GM21528 (cell line): Measurements from ENCODE around the gene PRG3.
A peak's percentile ranks its signal among the peaks of the same experiment; 100 is the strongest.

Source experiments
- ATAC-seq: cut with Tn5 transposase; IDR thresholded peaks from one replicate; pipeline ENCODE4 v1.9.1; 2021; ENCODE audit warnings: mild to moderate bottlenecking, moderate library complexity; ENCODE audit not compliant: unreplicated experiment, low FRiP score

PRG3 gene, protein sequence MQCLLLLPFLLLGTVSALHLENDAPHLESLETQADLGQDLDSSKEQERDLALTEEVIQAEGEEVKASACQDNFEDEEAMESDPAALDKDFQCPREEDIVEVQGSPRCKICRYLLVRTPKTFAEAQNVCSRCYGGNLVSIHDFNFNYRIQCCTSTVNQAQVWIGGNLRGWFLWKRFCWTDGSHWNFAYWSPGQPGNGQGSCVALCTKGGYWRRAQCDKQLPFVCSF

DNA sequence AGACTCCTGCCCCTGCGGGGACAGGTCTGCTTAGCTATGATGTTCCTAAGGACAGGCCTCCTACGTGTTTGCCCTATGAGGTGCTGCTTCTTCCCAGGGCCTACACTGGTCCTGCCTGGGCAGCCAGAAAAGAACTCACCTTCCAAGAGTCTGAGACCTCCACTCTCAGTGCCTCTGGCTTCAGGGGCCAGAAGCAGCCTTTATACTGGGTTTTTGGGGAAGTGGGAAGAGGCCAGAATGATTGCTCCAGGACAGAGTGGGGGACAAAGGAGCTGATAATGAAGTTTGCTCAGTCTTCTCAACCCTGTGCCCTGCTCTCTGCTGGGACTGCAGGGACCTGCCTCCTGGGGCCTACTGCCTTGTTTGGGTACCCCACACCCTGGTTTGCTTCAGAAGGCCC lies at the start of gene PRG3:
Gene PRG3 (minus strand): TSS at position 176 of the 400 bp plus-strand sequence. CDS start 442 bp downstream, outside the sequence.
- no peak for ATAC-seq

DNA sequence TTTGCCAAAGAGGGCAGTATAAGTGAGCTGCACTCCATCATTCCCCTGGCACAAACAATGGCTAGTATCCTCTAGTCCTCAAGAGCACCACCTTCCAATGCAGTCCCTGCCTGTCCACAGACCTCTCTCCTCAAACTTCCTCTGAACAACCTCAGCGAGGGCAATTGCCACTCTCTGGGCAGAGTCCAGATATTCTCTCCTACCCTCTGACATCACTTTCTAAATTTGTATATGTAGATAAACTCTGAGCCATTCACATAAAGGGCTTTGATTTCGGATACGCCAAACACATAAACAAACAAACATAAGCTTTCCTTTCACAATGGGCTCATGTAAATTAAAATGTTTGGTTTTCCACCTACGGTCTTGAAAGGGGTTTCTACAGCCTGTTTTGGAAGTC lies 49.0 kb upstream of the PRG3 start:
- no peak for ATAC-seq

DNA sequence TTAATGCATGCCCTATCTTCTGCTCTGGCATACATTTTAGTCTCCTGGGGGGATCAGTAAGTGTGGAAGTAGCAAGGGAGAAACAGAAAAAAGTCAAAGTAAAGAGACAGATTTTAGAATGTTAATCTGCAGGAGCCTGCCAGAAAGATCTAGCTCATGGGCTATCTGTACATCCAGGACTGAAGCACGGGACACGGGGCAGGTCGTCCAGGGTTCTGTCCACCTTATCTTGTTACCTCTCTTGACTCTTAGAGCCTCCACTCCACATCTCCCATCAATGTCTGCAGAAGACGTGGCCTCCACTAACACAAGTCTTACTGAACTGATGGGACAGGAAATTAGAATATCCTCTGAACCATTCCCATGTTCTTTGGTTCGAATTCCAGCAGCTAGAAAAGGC lies 47.7 kb upstream of the PRG3 start:
- no peak for ATAC-seq

DNA sequence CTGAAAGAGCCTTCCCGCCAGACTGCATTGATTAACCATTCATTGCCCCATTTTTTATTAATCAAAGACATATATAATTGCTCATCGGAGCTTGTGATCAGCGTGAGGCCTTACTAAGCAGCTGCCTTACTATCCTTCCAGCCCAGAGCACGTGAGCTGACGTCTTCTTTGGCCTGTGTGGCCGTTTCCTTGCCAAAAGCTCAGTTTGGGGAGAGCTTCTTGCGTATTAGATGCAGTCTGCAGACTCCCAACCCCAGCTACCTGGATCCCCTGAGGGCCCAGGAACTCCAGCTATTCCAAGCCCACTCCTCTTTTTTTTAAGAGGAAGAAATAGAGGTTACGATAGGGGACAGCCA lies 46.8 kb upstream of the PRG3 start:
- ATAC-seq: no peak

DNA sequence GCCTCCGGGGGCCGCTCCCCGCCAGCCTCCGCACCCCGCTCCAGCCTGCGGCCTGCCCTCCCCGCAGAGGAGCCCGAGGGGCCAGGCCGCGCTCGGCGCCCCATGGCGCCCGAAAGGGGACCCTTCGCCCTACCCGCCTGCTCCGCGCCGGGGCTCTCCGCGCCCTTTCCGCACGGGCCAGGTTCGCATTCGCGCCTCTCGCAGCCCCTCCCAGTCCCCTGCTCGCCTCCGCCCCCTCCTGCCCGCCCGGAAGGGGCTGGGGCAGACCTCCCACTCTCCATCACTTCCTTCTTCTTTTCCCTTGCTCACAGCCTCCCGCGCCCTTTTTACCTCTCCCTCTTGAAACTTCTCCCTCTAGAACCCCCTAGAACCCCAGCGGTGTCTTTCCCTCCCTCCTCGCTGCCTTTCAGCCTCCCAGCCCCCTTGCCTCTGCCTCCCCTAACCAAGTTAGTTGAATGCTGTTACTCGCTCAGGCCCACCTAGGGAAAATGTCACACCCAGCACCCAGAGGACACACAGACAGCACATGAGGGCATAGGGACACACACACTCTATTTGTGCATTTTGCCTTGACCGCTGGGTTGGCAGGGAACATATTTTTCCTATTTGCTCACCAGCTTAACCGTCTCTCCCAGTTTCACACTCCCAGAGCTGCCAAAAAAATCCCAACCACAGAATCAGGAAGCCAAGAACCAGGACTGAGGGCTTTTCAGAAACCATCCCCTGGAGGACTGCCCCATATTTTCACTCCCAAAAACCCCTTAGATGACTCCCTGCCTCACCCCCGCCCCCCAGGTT lies 46.2 kb upstream of the PRG3 start, which contains the start of gene SLC43A3:
Gene SLC43A3 (minus strand): TSS at position 193 of the 798 bp plus-strand sequence. CDS start 949 bp downstream, outside the sequence.
- ATAC-seq: peak; percentile 59

DNA sequence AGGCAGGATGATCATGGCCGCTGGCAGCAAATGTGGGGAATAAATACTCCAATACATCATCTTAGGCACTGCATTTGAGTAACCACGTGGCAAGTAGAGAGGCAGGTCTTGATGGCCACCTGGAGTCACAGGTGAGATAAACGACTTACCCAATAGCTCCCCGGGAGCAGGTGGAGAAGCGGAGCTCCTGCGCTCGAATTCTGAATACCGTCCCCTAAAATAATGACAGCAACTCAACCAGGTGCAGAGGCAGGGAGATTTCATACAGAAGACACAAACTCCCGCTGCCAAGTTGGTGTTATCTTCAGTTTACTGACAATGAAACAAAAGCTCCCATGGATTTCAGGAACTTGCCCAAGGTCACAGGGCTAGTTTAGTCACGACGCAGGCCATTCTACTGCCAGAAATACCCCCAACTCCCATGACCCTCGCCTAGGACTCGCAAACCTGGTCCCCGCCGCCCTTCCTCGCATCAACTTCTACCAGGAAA lies 45.5 kb upstream of the PRG3 start:
- peak; percentile 5 for ATAC-seq

DNA sequence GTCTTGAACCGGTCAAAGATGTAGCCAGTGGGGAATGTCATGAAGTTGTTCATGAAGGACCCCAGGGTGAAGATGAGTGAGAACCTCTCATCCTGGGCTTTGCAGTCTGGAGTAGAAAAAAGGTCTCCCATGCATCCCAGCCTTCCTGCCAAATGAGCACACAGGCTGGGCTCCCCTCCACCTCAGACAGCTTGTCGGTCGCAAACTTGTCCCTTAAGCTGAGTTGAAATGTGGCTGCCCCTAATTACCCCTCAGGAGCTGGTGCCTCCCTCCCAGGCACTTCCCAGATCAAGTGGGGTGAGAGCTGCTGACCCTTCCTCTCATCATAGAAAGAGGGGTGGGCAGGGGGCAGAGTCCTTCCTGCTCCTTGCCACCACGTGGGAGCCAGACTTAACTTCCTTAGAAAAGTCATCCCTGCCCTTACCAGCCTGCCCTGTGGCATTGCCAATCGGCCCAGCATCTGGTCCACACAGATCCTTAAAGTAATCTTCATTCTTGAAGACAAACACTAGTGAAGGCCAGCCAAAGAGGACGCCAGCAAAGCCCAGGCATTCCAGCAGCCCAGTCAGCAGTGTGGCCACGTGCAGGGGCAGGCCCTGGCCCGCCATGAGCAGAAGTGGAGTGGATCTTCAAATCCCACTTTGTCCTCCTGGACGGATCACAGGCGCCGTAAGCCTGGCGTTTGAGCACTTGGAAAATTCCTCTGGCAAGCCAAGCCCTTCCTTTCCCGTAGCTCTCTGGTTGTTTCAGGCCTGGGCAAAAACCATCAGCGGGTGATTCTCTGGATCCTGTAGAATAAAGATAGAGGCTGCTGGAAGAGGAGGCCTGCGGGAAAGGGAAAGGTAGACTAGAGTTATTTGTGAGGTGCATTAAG lies 44.9 kb upstream of the PRG3 start:
- no peak for ATAC-seq

DNA sequence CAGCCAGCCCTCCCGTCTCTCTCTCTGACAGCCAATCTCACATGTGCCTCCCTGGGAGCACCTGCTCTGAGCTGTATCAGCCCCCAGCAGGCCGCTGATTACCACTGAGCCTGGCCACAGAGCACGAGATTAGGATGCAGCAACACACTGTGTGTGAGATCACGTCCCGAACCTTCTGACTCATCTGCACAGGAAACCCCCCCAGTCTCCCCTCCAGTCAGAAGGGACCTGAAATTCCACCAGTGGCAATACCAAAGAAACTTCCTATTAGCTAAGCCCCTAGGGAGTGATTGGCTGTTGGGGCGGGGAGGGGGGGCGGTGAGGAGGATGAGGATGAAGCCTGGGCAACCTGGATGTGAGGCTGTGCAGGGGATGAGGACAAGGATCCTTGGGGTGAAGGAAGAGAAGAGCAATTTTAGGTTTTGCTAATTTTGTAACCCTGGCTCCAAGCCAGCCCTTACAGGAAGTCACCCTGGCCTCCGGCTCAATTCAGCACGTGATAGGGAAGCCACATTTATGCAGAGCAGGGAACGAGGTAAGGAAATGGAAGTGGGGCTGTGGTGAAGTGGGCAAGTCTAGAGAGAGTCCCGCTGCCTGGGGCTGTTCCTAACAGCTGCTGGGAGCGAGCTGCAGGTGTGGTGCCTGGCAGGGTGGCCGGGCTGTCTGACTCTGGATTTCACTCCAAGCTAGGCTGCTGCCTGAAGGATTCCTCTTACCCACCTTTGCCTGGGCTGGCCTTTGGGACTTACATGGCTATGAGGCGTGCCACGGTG lies 44.0 kb upstream of the PRG3 start:
- peak; percentile 90 for ATAC-seq

DNA sequence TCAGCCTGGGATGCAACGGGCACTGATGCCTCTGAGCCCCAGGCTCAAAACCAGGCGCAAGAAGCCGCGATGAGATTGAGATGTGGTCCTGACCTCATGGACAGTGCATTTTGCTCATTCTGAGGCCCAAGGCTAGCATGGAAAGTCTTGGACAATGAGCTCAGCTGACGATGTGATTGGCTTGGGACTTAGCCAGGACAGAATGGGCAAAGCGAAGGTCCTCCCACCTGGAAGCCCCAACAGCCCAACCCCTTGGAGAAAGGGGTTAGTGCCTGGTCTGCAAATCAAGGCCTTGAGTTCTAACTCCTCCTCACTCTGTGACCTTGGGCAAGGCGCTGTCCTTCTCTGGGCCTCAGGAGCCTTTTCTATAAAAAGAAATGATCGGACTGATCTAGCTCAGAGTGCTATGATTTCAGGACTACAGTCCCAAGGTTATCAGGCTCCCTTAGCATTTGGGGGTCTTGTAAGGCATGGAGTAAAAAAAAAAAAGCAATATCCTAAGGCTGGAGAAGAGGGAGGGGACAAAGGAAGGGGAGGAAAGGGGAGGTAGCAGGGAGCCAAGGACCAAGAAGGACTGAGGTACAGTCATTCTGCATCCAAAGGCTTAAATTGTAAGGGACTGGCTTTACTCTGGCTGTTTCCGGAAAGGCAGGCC lies 43.3 kb upstream of the PRG3 start:
- ATAC-seq: no peak

DNA sequence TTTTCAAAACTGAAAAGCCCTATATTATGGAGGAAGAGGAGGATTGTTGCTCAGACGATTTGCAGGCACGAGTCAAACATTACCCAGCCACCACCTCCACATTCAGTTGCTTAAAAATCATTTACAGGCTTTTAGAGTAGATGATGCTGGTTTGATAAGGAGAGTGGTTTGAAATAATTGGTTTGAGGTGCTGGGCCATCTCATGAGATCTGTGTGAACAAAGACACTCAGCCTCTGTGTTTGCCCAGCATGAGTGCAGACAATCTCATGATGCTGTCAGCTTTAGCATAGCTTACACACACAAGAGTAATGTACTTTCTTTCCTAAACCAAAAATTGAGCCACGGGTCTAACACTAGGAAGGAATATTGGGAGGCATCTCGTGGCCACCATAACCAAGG lies 41.7 kb upstream of the PRG3 start:
- no peak for ATAC-seq

DNA sequence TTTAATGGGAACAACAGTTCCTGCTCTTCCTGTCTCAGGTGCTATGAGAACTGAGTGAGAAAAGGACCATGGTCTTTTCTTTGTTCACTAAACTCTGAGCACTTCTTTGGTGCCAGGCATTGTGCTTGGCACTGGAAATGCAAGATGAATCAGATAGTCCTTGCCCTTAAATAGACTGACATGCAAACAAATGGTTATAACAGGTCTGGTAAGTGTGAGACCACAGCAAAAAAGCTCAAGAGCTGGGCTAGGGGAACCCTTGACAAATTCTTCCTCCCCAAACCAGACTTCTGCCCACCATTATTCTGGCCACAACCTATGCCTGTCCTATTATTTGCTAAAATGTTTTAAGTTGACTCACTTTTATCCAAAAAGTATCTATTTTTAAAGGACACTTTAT lies 40.9 kb upstream of the PRG3 start:
- ATAC-seq: no peak

DNA sequence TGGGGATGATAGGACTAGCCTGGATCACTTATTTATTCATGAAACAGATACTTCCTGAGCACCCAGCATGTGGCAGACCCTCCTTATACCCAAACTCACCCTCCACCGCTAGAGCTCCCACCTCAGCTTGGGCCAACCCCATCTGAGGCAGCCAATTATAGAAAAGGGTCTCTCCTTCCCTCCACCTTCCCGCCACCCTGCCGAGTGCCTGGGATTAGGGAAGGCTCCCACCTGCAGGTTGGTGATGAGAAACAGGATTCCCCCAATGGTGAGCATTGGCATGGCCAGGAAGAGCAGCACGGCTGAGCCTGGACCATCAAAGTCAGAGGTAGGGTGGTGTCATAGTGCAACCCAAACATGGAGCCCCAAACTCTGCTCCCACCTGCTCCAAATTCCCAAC lies 40.1 kb upstream of the PRG3 start:
- ATAC-seq: no peak

DNA sequence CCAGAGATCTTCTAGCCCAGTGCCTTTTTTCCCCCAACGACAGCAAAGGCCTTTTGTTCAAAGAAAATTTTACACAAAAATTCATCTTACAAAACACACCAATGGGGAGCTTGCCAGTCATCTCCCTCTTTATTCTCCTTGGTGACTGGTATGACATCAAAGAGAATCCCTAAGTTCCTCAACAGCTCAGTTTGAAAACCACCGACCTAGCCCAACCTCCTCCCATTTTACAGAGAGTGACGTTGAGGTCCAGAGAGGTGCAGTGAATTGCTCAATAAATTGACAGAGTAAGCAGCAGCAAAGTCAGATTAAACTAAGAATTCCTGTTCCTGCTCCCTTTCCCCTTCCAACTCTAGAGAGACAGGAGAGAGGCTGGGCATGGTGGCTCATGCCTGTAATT lies 38.2 kb upstream of the PRG3 start:
- no peak for ATAC-seq

DNA sequence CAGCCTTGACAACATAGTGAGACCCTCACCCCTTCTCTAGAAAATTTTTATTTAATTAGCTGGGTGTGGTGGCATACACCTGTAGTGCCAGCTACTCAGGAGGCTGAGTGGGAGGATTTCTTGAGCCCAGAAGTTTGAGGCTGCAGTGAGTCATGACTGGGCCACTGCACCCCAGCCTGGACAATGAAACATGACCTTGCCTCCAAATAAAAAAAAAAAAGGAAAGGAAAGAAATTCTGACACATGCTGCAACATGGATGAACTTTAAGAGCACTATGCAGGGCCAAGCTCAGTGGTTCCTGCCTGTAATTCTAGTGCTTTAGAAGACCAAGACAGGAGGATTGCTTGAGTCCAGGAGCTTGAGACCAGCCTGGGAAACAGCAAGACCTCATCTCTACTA lies 37.2 kb upstream of the PRG3 start:
- no peak for ATAC-seq

DNA sequence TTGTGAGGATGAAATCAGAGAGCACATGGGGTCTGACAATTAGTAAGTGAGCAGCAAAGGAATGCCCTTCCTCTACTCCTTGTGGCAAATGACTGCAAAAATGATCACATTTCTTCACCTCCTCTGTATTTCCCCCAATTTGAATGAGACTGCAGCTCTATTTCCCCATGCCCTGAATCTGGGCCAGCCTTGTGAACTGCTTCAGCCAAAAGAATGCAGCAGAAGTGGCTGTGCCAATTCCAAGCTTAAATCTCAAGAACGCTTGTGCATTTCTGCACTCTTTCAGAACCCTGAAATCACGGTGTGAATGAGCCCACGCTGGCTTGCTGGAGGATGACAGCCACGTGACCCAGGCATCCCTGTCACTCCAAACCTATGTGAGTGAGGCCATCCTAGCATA lies 36.1 kb upstream of the PRG3 start:
- no peak for ATAC-seq

DNA sequence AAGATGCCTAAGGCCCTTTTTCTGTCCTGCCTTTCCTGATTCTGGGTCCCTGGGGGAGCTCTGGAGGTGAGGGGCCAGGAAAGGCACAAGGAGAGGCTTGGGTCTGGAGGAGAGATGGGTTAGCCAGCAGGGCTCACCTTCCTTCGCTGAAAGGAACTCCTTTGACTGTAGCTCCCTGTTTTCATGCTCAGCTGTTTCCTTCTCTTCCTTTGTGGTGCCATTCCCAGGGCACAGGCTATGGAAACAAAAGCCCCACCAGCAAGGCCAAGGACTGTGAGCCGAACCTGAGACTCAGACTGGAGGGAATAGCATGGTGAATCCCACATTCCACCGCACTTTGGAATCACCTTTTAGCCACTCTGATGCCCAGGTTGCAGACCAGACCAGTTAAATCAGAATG lies 35.5 kb upstream of the PRG3 start:
- ATAC-seq: no peak

DNA sequence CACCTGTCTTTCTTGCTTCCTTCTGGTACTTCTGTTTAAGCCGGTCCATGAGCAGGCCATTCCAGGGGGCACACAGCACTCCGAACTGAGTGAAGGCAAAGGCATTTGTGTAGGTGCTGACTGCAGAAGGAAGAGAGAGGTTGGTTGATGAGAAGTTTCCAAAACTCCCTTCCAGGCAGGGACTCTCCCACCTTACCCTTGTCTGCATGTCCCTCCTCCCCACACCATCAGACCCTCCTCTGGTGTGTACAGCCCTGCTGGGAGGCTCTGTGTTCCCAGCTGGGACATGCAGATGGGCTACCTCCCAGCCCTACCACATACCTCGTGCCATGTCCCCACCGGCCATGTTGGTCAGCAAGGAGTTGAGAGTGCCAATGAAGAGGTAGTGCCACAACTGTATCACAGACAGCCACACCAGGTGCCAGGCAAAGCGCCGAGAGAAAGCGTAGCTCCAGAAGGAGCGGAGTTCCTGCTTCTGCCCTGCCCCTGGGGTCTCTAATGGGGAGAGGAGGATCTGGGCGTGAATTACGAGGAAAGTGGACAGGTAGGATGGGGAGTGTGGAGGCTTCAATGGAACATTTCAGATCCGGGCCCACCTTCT lies 33.8 kb upstream of the PRG3 start:
- ATAC-seq: no peak

DNA sequence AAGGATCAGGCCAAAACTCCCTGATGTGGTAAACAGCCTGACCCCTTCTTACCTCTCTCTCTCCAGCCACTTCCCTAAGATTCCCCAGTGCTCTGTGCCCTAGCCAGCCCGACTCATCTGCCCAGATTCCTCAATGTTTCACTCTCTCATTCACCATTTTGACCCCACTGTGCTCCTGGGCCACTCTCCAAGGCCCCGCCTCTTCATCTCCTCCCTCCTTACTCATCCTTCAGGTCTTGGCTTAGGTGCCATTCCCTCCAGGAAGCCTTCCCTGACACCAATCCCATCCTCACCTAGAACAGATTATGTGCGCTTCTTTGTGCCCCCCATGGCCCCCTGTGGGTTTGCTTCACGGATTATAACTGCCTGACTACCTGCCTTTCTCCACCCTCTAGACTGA lies 32.7 kb upstream of the PRG3 start:
- ATAC-seq: no peak

DNA sequence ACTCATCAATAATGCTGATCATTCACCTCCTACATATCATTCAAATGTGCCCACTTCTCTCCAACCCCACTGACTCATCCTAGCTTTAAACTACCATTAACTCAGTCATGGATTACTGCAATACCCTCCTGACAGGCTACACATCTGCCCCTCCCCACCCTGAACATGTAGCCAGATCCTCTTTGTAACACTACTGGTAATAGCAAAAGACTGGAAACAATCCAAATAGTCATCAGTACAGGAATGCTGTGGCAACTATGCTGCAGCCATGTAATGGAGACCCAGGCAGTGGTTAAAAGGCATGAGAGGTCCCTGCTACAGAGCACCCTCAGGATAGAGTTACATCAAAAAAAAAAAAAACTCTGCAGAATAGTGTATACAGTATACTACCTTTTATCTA lies 29.3 kb upstream of the PRG3 start:
- ATAC-seq: no peak
